HG02981 (cell line): Measurements from ENCODE around the gene ENAH.
A peak's percentile ranks its signal among the peaks of the same experiment; 100 is the strongest.
"Not testable (repeated sequence)": the region's sequence is repeated elsewhere in the genome, so short reads cannot be mapped to it uniquely, and the experiment has no call there.

Experiments used
- ATAC-seq: cut with Tn5 transposase; IDR thresholded peaks from one replicate; pipeline ENCODE4 v1.9.1; 2021; ENCODE audit warnings: mild to moderate bottlenecking, moderate library complexity; ENCODE audit not compliant: unreplicated experiment

The ENAH gene

GRCh38 chr1:225477296-225477911 lies 175.5 kb downstream of the ENAH start:
- ATAC-seq = no peak

GRCh38 chr1:225476538-225476988 lies 176.4 kb downstream of the ENAH start:
- no peak for ATAC-seq

- no peak for ATAC-seq
Measured at GRCh38 chr1:225476100-225476511, 176.8 kb downstream of the ENAH start.

GRCh38 chr1:225474986-225475820 lies 177.7 kb downstream of the ENAH start:
- ATAC-seq = peak; percentile 59

GRCh38 chr1:225474439-225474985 lies 178.4 kb downstream of the ENAH start:
- ATAC-seq = no peak

- not testable (repeated sequence) for ATAC-seq
Measured at GRCh38 chr1:225473676-225474438, 179.1 kb downstream of the ENAH start.

GRCh38 chr1:225473266-225473665 lies 179.7 kb downstream of the ENAH start:
- ATAC-seq = not testable (repeated sequence)

GRCh38 chr1:225471453-225472301 lies 181.2 kb downstream of the ENAH start:
- no peak for ATAC-seq

GRCh38 chr1:225471109-225471452 lies 181.8 kb downstream of the ENAH start:
- ATAC-seq = no peak

- ATAC-seq = no peak
Measured at GRCh38 chr1:225470211-225471108, 182.5 kb downstream of the ENAH start.

GRCh38 chr1:225469051-225469450 lies 183.9 kb downstream of the ENAH start:
- no peak for ATAC-seq

GRCh38 chr1:225468270-225469020 lies 184.5 kb downstream of the ENAH start:
- ATAC-seq = no peak

- ATAC-seq = peak; percentile 97
Measured at GRCh38 chr1:225467193-225468020, 185.5 kb downstream of the ENAH start.

- no peak for ATAC-seq
Measured at GRCh38 chr1:225466848-225467192, 186.1 kb downstream of the ENAH start.

GRCh38 chr1:225465793-225466517 lies 187.0 kb downstream of the ENAH start:
- ATAC-seq = no peak

GRCh38 chr1:225464851-225465792 lies 187.8 kb downstream of the ENAH start:
- ATAC-seq = no peak
